Erythroblast (primary cell): ENCODE results near the gene ARHGAP28.

Source experiments
- GATA1 ChIP-seq: IDR thresholded peaks from 2 replicates; pipeline ENCODE4 v1.6.1; 2011; ENCODE audit warnings: low read depth, mild to moderate bottlenecking, control low read depth, low read length, moderate library complexity
- POLR2A ChIP-seq: IDR thresholded peaks from 2 replicates; pipeline ENCODE4 v1.6.1; 2011; ENCODE audit warnings: mild to moderate bottlenecking, low read length

GRCh38 chr18:6850396-6850795 is 120.9 kb downstream of the ARHGAP28 start:
- TF ChIP-seq POLR2A (no peak), GATA1 (no peak)
